COLO668 (cell line): Measurements from ENCODE around the gene PTCHD4.
"Not testable (repeated sequence)": the region's sequence is repeated elsewhere in the genome, so short reads cannot be mapped to it uniquely, and the experiment has no call there.

ENCODE experiments used
- DNase-seq: peaks from one replicate; lab custom pipeline; 2025; ENCODE audit not compliant: unreplicated experiment; lab: John Stamatoyannopoulos, UW

PTCHD4 gene

GRCh38 chr6:48111143-48111506, at the start of gene PTCHD4:
TSS of gene PTCHD4 (minus strand) at chr6:48111197. CDS start at chr6:48068957, 42,240 bp downstream.
- DNase-seq = peak; percentile 64

GRCh38 chr6:48151142-48151541, 40.1 kb upstream of the PTCHD4 start:
- no peak for DNase-seq

GRCh38 chr6:48150701-48151100, 39.7 kb upstream of the PTCHD4 start:
- DNase-seq = no peak

GRCh38 chr6:48147051-48147450, 36.1 kb upstream of the PTCHD4 start:
- no peak for DNase-seq

- no peak for DNase-seq
Measured at GRCh38 chr6:48144021-48144420, 33.0 kb upstream of the PTCHD4 start.

- DNase-seq = no peak
Measured at GRCh38 chr6:48141975-48142374, 31.0 kb upstream of the PTCHD4 start.

DNA sequence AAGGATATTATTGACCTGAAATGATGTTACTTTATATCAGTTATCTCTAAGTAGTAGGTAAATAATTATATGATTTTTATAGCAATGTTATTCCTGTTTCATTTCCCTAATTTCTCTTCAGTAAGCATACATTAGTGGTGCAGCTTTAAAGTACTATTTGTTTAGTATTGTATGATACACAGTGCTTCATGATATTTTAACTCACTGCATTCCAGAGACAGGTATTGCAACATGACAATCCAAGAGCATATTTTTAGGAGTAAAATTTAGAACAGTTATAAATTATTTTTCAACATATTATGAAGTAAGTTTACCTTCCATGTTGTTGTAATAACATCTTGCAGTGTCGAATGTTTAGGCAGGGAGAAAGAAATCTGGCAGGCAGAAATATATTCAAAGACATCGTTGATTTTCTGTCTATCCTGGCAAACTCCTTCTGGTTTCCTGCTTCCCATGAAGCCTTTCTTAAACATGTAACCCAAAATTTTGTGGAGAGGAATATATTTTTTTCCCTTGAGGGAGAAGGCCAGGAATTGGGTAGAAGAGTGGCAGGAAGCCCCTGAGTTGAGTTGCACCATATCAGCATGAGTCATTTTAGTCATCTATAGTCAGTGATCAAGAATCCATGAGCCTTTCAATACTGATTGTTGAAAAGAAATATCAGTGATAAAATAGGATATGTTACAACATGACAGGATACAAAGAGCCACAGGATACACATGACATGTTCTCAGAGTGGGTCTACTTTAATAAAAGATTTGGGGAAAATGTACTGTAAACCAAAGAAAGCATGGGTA, 29.0 kb upstream of the PTCHD4 start:
- DNase-seq = no peak

DNA sequence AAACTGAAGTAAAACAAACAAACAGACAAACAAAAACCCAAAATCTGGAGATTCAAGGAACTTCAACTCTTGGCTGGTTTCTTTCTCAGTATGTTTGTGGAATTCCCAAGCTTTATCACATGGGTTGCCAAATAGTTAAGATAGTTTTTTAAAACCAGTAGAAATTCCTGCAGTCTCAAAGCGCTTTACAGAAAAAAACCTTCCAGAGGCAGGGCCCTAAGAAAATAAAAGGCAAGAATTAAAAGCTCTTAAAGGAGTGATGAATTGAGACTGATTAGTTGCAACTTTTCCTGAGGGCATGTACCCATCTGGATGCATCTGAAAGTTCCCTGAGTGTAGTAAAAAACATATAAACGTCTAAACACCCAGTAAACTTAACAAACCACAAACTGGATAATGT, 25.9 kb upstream of the PTCHD4 start:
- DNase-seq = no peak

GRCh38 chr6:48135323-48136084, 24.5 kb upstream of the PTCHD4 start:
- no peak for DNase-seq

DNA sequence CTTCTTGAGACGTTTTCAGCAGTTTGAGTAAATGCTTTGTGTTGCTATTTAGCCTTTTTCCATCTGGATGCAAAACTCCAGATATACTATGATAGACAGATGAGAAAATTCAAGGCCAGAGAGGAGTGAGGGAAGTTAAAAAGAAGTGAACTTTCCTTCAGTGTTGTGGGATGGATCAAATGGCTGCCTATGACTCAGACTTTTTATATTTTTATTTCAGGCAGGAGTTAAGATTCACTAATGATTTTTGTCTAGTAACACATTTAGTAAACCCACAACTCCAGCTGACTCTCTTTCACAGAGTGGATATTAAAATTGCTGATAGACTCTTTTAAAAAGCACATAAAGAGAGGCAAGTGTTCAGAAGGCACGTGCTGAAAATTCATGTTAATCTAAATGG, 23.2 kb upstream of the PTCHD4 start:
- no peak for DNase-seq

GRCh38 chr6:48123601-48124000, 12.6 kb upstream of the PTCHD4 start:
- no peak for DNase-seq

GRCh38 chr6:48121983-48122749, 11.2 kb upstream of the PTCHD4 start:
- not testable (repeated sequence) for DNase-seq

GRCh38 chr6:48116699-48117645, 6.0 kb upstream of the PTCHD4 start:
- DNase-seq = no peak

DNA sequence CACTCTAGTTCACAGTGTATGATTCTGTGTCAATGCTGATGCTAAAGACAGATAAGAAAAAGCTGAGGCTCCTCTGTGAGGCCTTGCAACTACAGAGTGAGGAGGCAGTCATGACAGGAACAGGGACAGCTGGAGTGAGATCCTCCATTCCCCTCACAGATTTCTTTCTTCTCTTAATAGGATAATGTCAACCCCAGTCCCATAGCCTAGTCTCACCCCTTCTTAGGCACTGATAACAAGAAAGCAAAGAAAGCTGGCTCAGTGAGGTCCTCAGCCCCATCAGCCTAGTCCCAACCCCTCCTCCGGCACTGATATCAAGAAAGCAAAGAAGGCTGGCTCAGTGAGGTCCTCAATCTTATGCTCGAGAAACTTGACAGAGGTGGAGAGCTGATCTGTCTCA, 2.1 kb upstream of the PTCHD4 start:
- DNase-seq = no peak

DNA sequence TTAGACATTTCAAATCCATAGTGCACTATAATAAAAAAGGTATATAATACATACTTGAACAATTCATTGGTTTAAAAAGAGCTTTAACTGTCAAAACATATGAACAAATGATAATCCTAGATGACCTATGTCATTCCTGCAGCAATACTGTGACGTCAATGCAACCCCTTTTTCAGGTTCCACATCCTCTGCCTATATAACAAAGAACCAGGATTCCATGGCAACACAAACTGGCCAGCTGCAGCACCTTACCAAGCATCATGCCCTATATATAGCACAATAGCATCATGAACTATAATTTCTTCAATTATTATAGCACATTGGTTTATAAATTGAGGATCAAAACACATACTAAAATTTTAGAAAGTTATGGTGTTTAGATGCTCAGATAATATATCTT, 578 bp upstream of the PTCHD4 start:
- DNase-seq = peak; percentile 34

- DNase-seq = no peak
Measured at GRCh38 chr6:48110436-48111142, 408 bp downstream of the PTCHD4 start.

DNA sequence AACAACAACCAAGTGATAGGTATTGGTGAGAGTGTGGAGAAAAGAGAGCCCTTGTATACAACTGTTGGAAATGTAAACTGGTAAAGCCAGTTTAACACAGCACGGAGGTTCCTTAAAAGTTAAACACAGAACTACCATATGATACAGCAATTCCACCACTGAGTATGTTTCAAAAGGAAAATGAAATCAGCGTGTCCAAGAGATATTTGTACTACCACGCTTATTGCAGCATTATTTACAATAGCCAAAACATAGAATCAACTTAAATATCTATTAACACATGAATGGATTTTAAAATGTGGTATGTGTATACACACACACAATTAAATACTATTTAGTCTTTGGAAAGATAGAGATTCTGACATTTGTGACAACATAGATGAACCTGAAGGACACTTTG, 1.1 kb downstream of the PTCHD4 start:
- no peak for DNase-seq

DNA sequence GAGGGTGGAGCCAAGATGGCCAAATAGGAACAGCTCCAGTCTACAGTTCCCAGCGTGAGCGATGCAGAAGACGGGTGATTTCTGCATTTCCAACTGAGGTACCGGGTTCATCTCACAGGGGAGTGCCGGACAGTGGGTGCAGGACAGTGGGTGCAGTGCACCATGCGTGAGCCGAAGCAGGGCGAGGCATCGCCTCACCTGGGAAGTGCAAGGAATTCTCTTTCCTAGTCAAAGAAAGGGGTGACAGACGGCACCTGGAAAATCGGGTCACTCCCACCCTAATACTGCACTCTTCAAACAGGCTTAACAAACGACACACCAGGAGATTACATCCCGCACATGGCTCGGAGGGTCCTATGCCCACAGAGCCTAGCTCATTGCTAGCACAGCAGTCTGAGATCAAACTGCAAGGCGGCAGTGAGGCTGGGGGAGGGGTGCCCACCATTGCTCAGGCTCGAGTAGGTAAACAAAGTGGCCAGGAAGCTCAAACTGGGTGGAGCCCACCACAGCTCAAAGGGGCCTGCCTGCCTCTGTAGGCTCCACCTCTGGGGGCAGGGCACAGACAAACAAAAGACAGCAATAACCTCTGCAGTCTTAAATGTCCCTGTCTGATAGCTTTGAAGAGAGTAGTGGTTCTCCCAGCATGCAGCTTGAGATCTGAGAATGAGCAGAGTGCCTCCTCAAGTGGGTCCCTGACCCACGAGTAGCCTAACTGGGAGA, 8.4 kb downstream of the PTCHD4 start:
- not testable (repeated sequence) for DNase-seq

DNA sequence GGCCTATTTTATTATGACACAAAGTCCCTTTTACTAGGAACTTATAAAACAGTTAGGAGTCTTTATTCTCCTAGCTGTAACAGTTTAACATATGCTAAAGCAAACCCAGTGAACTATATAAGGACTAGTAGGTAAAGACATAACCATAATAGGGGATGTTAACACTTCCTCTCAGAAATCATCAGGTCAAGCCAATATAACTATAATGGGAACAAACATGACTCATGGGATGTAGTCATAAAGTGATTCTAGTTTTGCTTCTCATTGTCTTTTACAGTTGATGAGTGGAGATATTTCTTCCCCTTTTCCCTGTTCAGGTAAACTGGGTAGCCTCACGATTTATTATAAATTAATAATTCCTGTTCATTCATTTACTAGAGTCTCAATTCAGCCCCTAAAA, 9.7 kb downstream of the PTCHD4 start:
- DNase-seq = no peak

- no peak for DNase-seq
Measured at GRCh38 chr6:48100588-48100895, 10.5 kb downstream of the PTCHD4 start.
